Progenitor cell of endocrine pancreas (in vitro differentiated cells): ENCODE data around the gene SVEP1. TPM values are rescaled to one million over a fixed set of nuclear protein-coding genes. Genes with fewer than 3 reads are reported as not detected.

ENCODE experiments used
- DNase-seq: peaks from one replicate; pipeline ENCODE4 v3.0.0; 2021; ENCODE audit warnings: low spot score; ENCODE audit not compliant: unreplicated experiment
- H3K27ac Mint-ChIP-seq: 2 replicates; pipeline ENCODE4 v1.8.0; 2021; ENCODE audit warnings: mild to moderate bottlenecking, moderate library complexity, mixed read lengths
- H3K27me3 Mint-ChIP-seq: 2 replicates; pipeline ENCODE4 v1.8.0; 2021; ENCODE audit warnings: mixed read lengths
- H3K36me3 Mint-ChIP-seq: 2 replicates; pipeline ENCODE4 v1.8.0; 2022; ENCODE audit warnings: mixed read lengths; ENCODE audit not compliant: insufficient read depth
- H3K4me1 Mint-ChIP-seq: 2 replicates; pipeline ENCODE4 v1.8.0; 2021; ENCODE audit warnings: low read depth, mixed read lengths
- H3K4me3 Mint-ChIP-seq: 2 replicates; pipeline ENCODE4 v1.8.0; 2021; ENCODE audit warnings: low read depth, mild to moderate bottlenecking, moderate library complexity, mixed read lengths
- H3K9me3 Mint-ChIP-seq: 2 replicates; pipeline ENCODE4 v1.8.0; 2021; ENCODE audit warnings: low read depth, mixed read lengths
- total RNA-seq: library from RNA; stranded (reverse); gene quantifications from 2 replicates; pipeline ENCODE4 v1.2.1, GENCODE V29; 2021
- TF ChIP-seq, protein P1 (sequence below): fragments of 200-600 bp; sonication (generic); IDR thresholded peaks from one replicate; pipeline ENCODE4 v1.5.0; 2021; ENCODE audit warnings: antibody characterized with exemption, mild to moderate bottlenecking; ENCODE audit not compliant: unreplicated experiment

SVEP1 gene
- total RNA-seq, 1 donor from 2014 or later: 0.26 TPM

DNA sequence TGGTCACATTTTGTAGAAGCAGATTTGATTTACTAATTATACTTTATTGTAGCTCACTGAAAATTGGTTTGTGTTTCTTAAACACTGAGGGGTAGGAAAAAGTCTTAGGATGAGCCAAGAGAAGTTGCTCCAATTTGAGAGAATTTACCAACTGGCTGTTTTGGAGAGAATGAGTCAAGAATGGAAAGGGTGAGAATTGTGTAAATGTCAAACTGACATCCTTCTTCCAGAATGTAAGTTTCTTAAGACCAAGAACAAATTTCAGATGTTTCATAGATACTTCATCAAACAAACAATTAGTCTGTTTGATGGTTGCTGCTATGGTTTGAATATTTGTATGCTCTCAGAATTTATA is 135.7 kb downstream of the SVEP1 start:
- no peak for DNase-seq
- H3K36me3 Mint-ChIP-seq: no peaks in the 10 kb centered on the region
- no peak overlapping the region for H3K4me3 Mint-ChIP-seq
- no peaks in the 10 kb centered on the region for H3K9me3 Mint-ChIP-seq
- TF ChIP-seq, protein P1, sequence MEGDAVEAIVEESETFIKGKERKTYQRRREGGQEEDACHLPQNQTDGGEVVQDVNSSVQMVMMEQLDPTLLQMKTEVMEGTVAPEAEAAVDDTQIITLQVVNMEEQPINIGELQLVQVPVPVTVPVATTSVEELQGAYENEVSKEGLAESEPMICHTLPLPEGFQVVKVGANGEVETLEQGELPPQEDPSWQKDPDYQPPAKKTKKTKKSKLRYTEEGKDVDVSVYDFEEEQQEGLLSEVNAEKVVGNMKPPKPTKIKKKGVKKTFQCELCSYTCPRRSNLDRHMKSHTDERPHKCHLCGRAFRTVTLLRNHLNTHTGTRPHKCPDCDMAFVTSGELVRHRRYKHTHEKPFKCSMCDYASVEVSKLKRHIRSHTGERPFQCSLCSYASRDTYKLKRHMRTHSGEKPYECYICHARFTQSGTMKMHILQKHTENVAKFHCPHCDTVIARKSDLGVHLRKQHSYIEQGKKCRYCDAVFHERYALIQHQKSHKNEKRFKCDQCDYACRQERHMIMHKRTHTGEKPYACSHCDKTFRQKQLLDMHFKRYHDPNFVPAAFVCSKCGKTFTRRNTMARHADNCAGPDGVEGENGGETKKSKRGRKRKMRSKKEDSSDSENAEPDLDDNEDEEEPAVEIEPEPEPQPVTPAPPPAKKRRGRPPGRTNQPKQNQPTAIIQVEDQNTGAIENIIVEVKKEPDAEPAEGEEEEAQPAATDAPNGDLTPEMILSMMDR: no peak
- peaks cover 7% of the 10 kb centered on the region for H3K27me3 Mint-ChIP-seq
- no peak overlapping the region for H3K27ac Mint-ChIP-seq
- no peaks in the 10 kb centered on the region for H3K4me1 Mint-ChIP-seq

DNA sequence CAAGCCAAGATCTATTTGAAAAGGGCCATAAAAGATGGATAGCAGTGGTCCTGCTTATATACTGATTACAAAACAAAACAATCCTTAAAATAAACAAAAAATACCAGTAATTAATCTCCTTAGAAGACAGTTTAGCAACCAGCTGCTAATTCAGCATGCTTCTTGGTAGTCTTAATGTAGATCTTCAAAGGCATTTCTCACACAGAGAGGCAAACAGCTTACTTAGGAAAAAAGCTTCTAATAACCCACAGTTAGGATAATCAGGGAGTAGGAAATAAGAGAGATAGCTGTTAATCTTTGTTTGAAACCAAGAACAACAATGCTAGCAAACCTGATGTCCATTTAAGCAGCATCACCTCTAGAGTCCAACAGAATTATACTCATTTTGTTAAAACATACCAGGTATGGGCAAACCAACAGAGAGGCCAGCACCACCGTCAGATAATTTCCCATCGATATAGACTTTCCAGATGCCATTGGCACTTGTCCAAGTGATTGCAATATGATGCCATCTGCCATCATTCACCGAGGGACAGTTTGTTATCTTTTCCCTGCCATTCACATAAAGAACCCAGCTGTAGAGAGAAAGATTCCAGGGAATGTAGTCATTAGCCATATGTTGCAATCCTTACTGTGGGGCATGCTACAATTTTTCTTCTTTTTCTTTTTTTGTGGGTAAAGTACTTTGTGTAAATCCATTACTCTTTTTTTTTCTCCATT is 136.2 kb downstream of the SVEP1 start:
- TF ChIP-seq, protein P1: no peak
- Mint-ChIP-seq H3K4me3 (no peak overlapping the region), H3K36me3 (no peaks in the 10 kb centered on the region), H3K27me3 (peaks cover 7% of the 10 kb centered on the region), H3K27ac (no peak overlapping the region), H3K4me1 (no peaks in the 10 kb centered on the region), H3K9me3 (no peaks in the 10 kb centered on the region)
- DNase-seq: no peak

- Mint-ChIP-seq H3K27me3 (peaks cover 17% of the 10 kb centered on the region), H3K36me3 (no peaks in the 10 kb centered on the region), H3K4me3 (no peak overlapping the region), H3K4me1 (no peaks in the 10 kb centered on the region), H3K27ac (no peak overlapping the region), H3K9me3 (no peaks in the 10 kb centered on the region)
- no peak for DNase-seq
- TF ChIP-seq, protein P1: no peak
Measured at GRCh38 chr9:110440796-110441195, 138.7 kb downstream of the SVEP1 start.

DNA sequence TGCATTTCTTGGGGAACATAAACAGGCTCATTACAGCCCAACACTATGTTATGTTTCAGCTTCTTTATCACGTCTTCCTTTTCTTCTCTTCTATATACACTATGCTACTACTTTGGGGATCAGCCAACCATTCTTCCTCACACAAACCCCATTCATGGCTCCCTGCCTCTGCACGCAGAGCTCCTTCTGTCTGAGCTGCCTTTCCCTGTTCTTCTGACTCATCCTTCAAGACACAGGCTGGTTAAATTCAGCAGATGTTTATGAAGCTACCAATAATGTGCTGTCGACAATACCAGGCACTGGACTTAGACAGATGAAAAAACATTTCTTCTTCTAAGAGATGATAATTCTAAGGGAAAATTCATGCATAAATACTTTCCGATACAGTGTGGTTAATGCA is 139.4 kb downstream of the SVEP1 start:
- Mint-ChIP-seq H3K4me1 (no peaks in the 10 kb centered on the region), H3K9me3 (no peaks in the 10 kb centered on the region), H3K36me3 (no peaks in the 10 kb centered on the region), H3K27ac (no peak overlapping the region), H3K4me3 (no peak overlapping the region), H3K27me3 (peaks cover 17% of the 10 kb centered on the region)
- TF ChIP-seq, protein P1: no peak
- no peak for DNase-seq

DNA sequence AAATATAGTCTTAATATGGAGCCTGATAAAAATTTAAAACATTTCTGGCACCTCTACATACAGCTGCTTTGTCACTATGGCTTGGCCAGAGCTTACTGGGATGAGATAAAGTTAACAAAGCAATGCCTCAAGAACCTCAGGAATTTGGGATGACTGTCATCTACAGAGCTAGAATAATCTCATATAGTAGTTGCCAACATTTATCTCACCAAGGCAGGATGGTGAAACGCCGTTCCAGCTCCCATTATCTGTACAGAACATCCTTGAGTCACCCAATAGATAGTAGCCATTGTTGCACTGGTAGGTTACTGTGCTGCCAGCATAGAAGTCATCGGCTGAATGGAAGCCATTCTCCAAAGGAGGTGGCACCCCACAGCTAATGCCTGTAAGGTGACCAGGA is 147.3 kb downstream of the SVEP1 start:
- DNase-seq: no peak
- H3K4me3 Mint-ChIP-seq: no peak overlapping the region
- H3K27me3 Mint-ChIP-seq: peaks cover 6% of the 10 kb centered on the region
- peaks cover 4% of the 10 kb centered on the region for H3K4me1 Mint-ChIP-seq
- H3K9me3 Mint-ChIP-seq: no peaks in the 10 kb centered on the region
- TF ChIP-seq, protein P1: no peak
- no peaks in the 10 kb centered on the region for H3K36me3 Mint-ChIP-seq
- no peak overlapping the region for H3K27ac Mint-ChIP-seq
